ENCODE measurements around the gene ANAPC13. TPM values are rescaled to one million over a fixed set of nuclear protein-coding genes. Genes with fewer than 3 reads are reported as not detected.

Gene ANAPC13
- 10 to 100 TPM; 32.5 to 78.9 (median 49.4) TPM for total RNA-seq

GRCh38 chr3:134485718-134486576, at the start of gene ANAPC13, which contains the start of gene CEP63:
ANAPC13 (minus strand) TSS chr3:134485985; CDS start chr3:134482904, 3,081 bp downstream.
CEP63 (plus strand) TSS chr3:134486057; CDS start chr3:134495321, 9,264 bp downstream.
- DNase-seq (ENCODE audit: extremely low spot score) = peak; percentile 99
- no peaks in the 10 kb centered on the region for H3K27me3 ChIP-seq
- intact Hi-C loops (cut with DNase I) = no loop called here
- H3K9me3 ChIP-seq = no peaks in the 10 kb centered on the region
- peaks cover 35 to 54% (median 44%) of the 10 kb centered on the region in 4 donors for H3K4me1 ChIP-seq
- 0% methylated on average over 10 of the region's 81 CpGs for WGBS
- no peak for TF ChIP-seq CTCF (IDR thresholded peaks at IDR 0.05)
- peak; percentile 73 for TF ChIP-seq POLR2A (IDR thresholded peaks at IDR 0.05; ENCODE audit: low read depth)
- TF ChIP-seq POLR2AphosphoS5 (IDR thresholded peaks at IDR 0.05) = peak; percentile 88 to 89
- peak within 1 kb of the TSS; percentile 93 to 97 (median 97) for H3K27ac ChIP-seq (replicated peaks in 1 of 4)
- H3K36me3 ChIP-seq = peaks cover 5 to 20% (median 16%) of the 10 kb centered on the region in 4 donors
- peak within 1 kb of the TSS; percentile 82 to 91 (median 91) for H3K4me3 ChIP-seq

- 92% methylated on average over 4 of the region's 4 CpGs for WGBS
- Histone ChIP-seq H3K4me1 (no peaks in the 10 kb centered on the region), H3K4me3 (no peak overlapping the region), H3K9me3 (no peaks in the 10 kb centered on the region), H3K27me3 (no peaks in the 10 kb centered on the region), H3K36me3 (peaks cover 9 to 52% (median 24%) of the 10 kb centered on the region in 4 donors), H3K27ac (replicated peaks in 1 of 4) (no peak overlapping the region)
- no peak for TF ChIP-seq POLR2AphosphoS5 (IDR thresholded peaks at IDR 0.05)
- TF ChIP-seq EP300 (IDR thresholded peaks at IDR 0.05) = no peak
- no peak for TF ChIP-seq POLR2A (IDR thresholded peaks at IDR 0.05; ENCODE audit: low read depth)
- TF ChIP-seq CTCF (IDR thresholded peaks at IDR 0.05) = no peak
- no peak for DNase-seq (ENCODE audit: extremely low spot score)
- intact Hi-C loops (cut with DNase I) = no loop called here
Observed at GRCh38 chr3:134535186-134535970, 49.6 kb upstream of the ANAPC13 start.

GRCh38 chr3:134533493-134533892, 47.7 kb upstream of the ANAPC13 start:
- WGBS = 73% methylated on average over 1 of the region's 1 CpG
- H3K9me3 ChIP-seq = no peaks in the 10 kb centered on the region
- no peak overlapping the region for H3K4me3 ChIP-seq
- DNase-seq (ENCODE audit: extremely low spot score) = no peak
- no peaks in the 10 kb centered on the region for H3K27me3 ChIP-seq
- H3K36me3 ChIP-seq = peaks cover 9 to 47% (median 21%) of the 10 kb centered on the region in 4 donors
- intact Hi-C loops (cut with DNase I) = no loop called here
- H3K27ac ChIP-seq (replicated peaks in 1 of 4) = no peak overlapping the region
- no peaks in the 10 kb centered on the region for H3K4me1 ChIP-seq
- TF ChIP-seq CTCF (IDR thresholded peaks at IDR 0.05) (no peak), EP300 (IDR thresholded peaks at IDR 0.05) (no peak), POLR2AphosphoS5 (IDR thresholded peaks at IDR 0.05) (no peak), POLR2A (IDR thresholded peaks at IDR 0.05; ENCODE audit: low read depth) (no peak)

GRCh38 chr3:134527538-134528186, 41.9 kb upstream of the ANAPC13 start:
- no peak for DNase-seq (ENCODE audit: extremely low spot score)
- Histone ChIP-seq H3K4me3 (no peak overlapping the region), H3K27ac (replicated peaks in 1 of 4) (no peak overlapping the region), H3K4me1 (no peaks in the 10 kb centered on the region), H3K36me3 (peaks cover 0 to 4% (median under 1%) of the 10 kb centered on the region in 4 donors), H3K9me3 (peaks cover 0 to 31% (median 27%) of the 10 kb centered on the region in 4 donors), H3K27me3 (no peaks in the 10 kb centered on the region)
- TF ChIP-seq POLR2A (IDR thresholded peaks at IDR 0.05; ENCODE audit: low read depth) (no peak), CTCF (IDR thresholded peaks at IDR 0.05) (no peak), POLR2AphosphoS5 (IDR thresholded peaks at IDR 0.05) (no peak), EP300 (IDR thresholded peaks at IDR 0.05) (no peak)
- intact Hi-C loops (cut with DNase I) = no loop called here
- 92% methylated on average over 5 of the region's 7 CpGs for WGBS

Data from esophagus muscularis mucosa (tissue), 4 donors.